H7 (cell line): ENCODE measurements around the gene CDCP1. TPM values are rescaled to one million over a fixed set of nuclear protein-coding genes. Genes with fewer than 3 reads are reported as not detected.

ENCODE experiments used
- DNase-seq: peaks from one replicate; pipeline ENCODE4 v3.0.0; 2012
- H3K27me3 ChIP-seq: 2 replicates; pipeline ENCODE4 v1.6.0; 2011; ENCODE audit warnings: mild to moderate bottlenecking, low read length; ENCODE audit not compliant: control insufficient read depth, insufficient read depth
- H3K36me3 ChIP-seq: replicated peaks from 2 replicates; pipeline ENCODE4 v1.5.1; 2011; ENCODE audit warnings: low read length; ENCODE audit not compliant: control insufficient read depth, insufficient read depth
- H3K4me3 ChIP-seq: 2 replicates; pipeline ENCODE4 v1.5.1; 2011; ENCODE audit warnings: low read depth, mild to moderate bottlenecking, control low read depth, low read length, moderate library complexity; ENCODE audit not compliant: insufficient read depth
- total RNA-seq: library from RNA; depleted of rRNA; stranded (reverse); fragments of >200 nt; shearing (Covaris generic); gene quantifications from 2 replicates; pipeline ENCODE4 v1.2.3, GENCODE V29; 2014; rRNA removed

CDCP1 gene, protein sequence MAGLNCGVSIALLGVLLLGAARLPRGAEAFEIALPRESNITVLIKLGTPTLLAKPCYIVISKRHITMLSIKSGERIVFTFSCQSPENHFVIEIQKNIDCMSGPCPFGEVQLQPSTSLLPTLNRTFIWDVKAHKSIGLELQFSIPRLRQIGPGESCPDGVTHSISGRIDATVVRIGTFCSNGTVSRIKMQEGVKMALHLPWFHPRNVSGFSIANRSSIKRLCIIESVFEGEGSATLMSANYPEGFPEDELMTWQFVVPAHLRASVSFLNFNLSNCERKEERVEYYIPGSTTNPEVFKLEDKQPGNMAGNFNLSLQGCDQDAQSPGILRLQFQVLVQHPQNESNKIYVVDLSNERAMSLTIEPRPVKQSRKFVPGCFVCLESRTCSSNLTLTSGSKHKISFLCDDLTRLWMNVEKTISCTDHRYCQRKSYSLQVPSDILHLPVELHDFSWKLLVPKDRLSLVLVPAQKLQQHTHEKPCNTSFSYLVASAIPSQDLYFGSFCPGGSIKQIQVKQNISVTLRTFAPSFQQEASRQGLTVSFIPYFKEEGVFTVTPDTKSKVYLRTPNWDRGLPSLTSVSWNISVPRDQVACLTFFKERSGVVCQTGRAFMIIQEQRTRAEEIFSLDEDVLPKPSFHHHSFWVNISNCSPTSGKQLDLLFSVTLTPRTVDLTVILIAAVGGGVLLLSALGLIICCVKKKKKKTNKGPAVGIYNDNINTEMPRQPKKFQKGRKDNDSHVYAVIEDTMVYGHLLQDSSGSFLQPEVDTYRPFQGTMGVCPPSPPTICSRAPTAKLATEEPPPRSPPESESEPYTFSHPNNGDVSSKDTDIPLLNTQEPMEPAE
- total RNA-seq, result 1.5 and 2.2 TPM in 2 replicates

DNA sequence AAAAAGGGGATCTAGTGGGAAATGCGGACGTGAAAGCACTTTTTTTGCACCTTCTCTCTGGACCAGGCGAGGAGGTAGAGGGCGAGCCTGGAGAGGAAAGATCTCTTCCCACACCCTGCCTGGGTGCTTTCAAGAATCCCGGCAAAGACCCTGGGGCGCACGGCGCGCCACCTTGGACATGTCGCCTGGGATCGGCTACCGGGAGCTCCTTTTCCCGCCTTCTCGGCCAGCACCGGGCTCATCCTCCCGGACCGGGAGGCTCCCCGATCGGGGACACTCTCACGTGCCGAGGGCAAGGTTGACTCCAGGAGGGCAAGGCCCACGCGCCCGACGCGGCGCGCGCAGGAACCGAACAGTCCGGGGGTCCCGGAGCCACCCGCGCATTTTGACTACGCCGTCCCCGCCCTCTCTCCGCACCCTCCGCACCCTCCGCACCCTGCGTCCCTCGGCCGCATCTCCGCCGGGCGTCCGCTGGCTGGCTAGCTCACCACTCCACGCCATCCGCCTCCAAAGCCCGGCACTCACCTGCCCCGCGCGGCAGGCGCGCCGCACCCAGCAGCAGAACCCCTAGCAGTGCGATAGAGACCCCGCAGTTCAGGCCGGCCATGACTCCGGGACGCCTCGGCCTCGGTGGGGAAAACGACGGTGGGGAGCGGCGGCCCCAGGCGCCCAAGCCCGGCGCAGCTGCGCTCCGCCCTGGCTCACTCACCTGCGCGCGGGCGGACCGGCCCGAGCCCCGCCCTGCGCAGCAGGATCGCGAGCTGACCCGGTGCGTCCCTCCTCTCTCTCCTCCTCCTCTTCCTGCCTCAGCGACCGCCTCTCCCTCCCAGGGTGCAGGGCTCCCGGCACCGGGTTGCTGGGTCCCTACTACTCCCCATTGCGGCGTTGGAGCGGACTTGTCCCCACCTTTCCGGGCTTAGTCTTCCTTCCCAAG lies at the start of gene CDCP1:
Gene CDCP1 (minus strand): TSS at position 698 of the 934 bp plus-strand sequence. CDS start 91 bp downstream, at position 607.
- H3K4me3 ChIP-seq, result peak within 1 kb of the TSS; percentile 73
- DNase-seq, result peak; percentile 91

DNA sequence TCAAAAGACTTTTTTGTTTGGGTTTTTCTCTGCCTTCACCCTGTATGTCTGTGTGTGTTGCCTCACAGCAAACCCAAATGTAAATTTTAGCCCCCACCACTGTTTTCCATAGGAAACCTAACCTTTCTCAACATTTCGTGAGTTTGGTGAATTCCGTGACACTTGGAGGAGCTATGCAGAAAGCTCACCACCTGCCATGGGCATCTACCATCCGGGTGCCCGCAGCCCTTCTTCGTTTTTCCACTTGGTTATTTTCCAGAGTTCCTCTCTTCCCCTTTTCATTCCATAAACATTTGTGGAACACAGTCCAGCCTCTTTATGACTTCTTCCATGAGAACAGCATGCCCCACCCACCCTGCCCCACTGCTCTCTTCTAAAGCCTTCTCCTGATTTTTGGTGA lies 48.6 kb upstream of the CDCP1 start:
- no peaks in the 10 kb centered on the region for H3K36me3 ChIP-seq
- H3K27me3 ChIP-seq, result no peaks in the 10 kb centered on the region
- no peak for DNase-seq
- H3K4me3 ChIP-seq, result no peak overlapping the region

More for the DNA sequence above, at the start of gene CDCP1:
- H3K27me3 ChIP-seq, result peaks cover 40% of the 10 kb centered on the region
- H3K36me3 ChIP-seq, result no peaks in the 10 kb centered on the region

DNA sequence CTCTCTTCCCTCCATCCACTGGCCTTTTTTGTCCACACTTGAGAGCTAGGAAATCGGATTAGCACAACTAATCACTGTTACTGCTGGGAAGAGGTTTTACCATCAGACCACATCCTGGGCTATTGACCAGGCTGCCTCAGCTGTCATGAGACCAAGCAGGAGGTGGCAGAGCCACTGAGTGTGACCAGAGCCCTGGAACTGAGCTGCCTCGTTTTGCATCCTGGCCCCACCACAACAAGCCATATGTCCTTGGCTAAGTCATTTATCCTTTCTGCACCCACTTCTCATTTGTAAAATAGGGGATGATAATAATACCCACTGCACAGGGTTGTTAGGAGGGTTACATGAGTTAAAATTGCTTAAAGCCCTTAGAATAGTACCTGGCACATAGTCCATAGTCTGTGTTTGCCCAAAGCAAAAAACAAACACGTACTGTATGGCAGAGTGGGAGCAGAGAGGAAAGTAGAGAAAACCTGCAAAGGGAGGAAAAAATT lies 45.8 kb upstream of the CDCP1 start:
- no peaks in the 10 kb centered on the region for H3K27me3 ChIP-seq
- DNase-seq, result no peak
- H3K36me3 ChIP-seq, result no peaks in the 10 kb centered on the region
- no peak overlapping the region for H3K4me3 ChIP-seq

DNA sequence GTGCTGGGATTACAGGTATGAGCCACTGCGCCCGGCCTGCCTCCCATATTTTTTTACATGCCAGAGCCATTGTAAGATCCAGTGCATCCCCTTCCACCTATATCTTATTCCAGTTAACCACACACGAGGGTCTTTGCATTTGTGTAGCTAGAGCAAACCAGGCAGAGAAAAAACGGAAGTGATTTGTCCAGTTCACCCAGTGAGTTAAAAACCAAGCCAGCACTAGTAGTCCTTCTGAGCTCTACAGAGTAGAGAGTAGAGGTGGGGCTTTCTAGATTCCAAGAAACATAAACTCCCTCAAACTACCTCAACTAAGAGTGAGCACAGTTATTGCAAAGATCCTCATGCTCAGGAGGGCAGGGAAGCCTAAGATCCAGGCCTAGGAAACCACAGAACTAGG lies 45.2 kb upstream of the CDCP1 start:
- no peak for DNase-seq

DNA sequence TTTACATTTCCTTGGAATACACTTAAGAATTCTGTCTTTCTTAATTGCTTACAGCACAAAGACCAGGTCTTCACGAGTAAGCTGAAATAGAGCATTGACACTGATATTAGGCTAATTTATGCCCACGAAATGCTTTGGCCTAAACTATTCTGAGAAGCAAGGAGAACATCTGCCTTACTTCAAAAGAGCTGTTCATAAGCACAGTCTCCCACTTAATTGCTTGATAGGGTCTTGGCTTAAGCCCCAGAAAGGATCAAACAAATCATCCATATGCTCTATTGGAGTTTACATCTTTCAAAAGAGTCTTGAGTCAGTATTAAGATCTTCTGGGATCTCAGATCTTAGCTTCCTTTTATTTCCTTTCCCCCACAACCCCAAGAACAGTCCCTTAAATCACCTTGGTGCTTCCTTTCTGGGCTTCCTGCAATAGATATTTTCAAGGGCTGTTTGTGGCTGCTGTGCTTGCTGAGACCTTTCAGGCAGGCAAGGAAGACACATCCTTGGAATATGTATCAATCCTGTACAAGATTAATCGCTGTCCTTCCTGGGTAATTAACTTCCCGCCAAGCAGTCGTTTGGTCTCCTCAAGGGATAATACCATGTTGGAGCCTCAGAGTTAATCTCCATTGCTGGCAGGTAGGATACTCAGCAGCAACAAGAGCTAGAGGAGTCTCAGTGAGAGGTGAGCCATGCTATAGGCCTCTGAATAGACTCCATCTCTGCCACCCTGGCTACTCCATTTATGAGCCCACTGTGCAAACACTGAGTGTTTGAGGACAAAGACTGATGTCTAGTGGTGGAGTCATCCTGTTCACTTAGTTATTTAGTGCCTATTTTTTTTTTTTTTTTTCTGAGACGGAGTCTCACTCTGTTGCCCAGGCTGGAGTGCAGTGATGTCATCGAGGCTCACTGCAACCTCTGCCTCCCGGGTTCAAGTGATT lies 42.8 kb upstream of the CDCP1 start:
- Histone ChIP-seq H3K36me3 (no peaks in the 10 kb centered on the region), H3K4me3 (no peak overlapping the region), H3K27me3 (0 out of 2 replicates have a peak, but pooled peaks cover 1% of the 10 kb centered on the region)
- DNase-seq, result no peak

More for the DNA sequence above, 45.2 kb upstream of the CDCP1 start:
- no peaks in the 10 kb centered on the region for H3K36me3 ChIP-seq
- H3K27me3 ChIP-seq, result no peaks in the 10 kb centered on the region
- no peak overlapping the region for H3K4me3 ChIP-seq

DNA sequence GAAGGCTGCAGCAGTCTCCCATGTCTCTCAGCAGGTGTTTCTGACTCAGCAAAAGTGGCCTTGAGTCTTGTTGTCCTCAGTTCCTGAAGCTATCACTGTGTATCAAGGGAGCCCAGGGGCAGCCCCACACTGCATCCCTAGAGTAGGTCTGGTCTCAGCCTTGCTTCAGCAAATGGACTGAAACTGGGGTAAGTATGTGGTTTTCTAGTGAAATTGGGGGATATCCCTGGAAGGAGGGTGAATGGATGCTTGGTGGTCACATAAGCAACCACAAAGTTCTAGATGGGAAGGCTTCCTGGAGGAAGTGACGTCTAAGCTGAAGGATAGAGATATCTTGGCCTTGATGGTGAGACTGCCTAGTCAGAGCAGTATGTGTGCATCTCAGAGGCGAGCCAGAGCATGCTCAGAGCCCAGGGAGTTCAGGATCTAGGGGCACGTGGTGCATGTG lies 41.5 kb upstream of the CDCP1 start:
- 0 out of 2 replicates have a peak, but pooled peaks cover 1% of the 10 kb centered on the region for H3K27me3 ChIP-seq
- no peaks in the 10 kb centered on the region for H3K36me3 ChIP-seq
- H3K4me3 ChIP-seq, result no peak overlapping the region
- DNase-seq, result no peak

DNA sequence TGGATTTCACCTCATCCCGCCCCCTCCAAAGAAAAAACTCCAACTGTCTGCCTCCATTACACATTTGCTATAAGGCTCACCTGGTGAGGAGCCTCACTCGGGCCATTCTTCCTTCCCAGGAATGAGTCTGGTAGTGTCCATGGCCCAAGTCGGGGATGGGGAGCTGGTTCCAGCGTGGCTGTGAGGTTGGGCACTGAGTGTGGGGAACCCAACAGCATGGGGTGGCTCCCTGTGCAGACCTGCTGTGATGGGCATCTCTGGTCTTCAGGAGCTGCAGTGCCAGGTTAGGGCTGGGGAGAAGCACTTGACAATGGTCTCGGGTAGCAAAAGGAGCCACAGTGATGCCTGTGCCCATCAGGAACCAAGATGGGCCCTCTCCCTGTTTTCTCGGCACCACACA lies 40.7 kb upstream of the CDCP1 start:
- DNase-seq, result no peak
- Histone ChIP-seq H3K4me3 (no peak overlapping the region), H3K36me3 (no peaks in the 10 kb centered on the region), H3K27me3 (0 out of 2 replicates have a peak, but pooled peaks cover 1% of the 10 kb centered on the region)

DNA sequence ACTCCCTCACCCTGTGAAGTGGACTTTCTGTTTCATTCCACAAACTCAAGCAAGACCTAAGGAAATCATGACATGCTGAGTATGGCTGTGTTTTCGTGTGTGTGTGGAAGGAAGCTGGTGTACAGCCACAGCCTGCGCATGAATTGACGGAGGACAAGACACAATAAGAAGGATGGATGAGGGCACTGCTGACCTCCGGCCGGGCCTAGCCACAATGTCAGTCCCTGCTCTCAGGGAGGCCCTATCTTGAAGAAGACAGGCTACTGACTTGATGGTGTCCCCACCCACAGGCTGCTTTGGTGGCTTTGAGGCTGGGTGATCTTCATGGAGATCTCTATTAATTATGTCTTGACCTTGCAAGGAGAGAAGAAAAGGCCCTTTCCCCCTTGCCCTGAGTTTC lies 39.3 kb upstream of the CDCP1 start:
- no peaks in the 10 kb centered on the region for H3K36me3 ChIP-seq
- H3K4me3 ChIP-seq, result no peak overlapping the region
- 0 out of 2 replicates have a peak, but pooled peaks cover 1% of the 10 kb centered on the region for H3K27me3 ChIP-seq

DNA sequence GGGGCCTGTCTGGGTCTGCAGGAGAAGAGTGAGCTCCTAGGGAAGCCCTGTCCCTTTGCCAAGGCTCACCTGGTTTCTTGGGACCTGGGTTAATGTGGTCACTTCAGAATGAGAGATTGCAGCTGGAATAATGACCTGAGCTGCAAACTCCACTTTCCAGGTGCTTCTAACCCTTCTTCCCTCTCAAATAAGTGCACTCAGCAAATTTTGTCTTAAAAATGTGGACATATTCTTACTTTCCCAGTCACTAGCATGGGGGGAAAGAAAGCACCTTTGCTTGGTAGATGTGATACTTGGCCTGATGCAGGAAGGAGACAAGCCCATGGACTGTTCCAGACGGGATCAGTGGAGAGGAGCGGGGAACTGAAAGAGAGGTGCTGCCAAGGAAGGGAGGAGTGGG lies 38.9 kb upstream of the CDCP1 start:
- no peaks in the 10 kb centered on the region for H3K36me3 ChIP-seq
- 0 out of 2 replicates have a peak, but pooled peaks cover 1% of the 10 kb centered on the region for H3K27me3 ChIP-seq
- no peak for DNase-seq
- no peak overlapping the region for H3K4me3 ChIP-seq

More for the DNA sequence above, 39.3 kb upstream of the CDCP1 start:
- no peak for DNase-seq

DNA sequence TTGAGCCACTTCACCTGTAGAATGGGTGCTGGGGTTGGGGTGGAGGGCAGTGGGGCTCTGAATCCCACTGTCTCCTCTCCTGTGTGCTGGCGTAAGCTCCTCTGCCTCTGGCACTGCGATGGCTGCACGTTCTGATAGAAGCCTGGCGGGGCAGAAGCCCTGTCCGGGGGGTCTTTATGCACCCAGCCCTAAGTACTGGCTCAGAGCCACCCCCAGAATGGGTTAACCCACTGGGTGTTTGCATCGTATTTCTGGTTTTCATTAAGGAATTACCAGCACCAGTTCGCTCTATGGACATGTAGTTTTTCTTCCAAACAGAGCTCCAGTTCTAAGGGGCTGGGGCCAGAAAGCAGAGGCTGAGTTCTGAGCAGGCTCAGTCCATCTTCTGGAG lies 37.7 kb upstream of the CDCP1 start:
- DNase-seq, result no peak
- no peak overlapping the region for H3K4me3 ChIP-seq
- peaks cover 1% of the 10 kb centered on the region; the same call in 1 of the 2 replicates for H3K27me3 ChIP-seq
- H3K36me3 ChIP-seq, result no peaks in the 10 kb centered on the region

DNA sequence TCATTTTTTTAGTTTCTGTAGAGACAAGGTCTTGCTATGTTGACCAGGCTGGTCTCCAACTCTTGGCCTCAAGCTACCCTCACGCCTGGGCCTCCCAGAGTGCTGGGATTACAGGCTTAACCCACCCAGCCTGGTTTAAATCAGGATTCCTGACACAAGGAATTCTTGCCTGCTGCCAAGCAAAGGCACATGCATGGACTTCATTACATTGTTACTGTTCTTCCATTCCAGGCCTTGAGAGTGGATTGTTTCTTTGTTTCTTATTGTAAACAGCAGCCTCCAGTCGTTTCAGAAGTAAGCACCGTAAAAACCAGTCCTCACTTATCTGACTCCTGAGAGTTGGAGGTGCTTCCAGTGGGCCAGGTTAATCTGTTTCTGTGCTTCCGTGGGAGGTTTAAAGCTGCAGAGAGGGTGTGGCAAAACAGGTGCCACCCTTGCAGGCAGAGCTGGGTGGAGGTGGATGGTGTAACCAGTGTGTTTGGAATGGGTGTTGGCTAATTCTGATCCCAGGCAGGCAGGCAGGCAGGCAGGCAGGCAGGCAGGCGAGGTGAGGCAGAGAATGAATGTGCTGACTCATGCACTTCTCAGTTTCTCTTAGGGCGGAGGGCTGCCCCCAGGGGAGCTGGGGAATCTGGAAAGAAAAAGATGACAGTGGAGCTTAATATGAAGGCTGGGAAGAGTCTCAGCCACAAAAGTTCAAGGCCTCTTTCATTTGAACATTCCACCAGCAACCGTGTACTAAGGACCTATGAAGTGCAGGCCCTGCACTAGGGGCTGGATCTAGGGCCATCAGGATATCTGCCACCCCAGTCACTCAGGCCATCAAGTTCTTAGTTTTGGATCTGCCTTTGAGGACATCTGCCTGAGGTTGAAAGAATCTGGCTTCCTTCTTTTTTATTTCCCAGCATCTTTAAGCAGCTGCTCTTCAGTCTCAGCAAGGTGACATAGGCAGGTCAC lies 37.0 kb upstream of the CDCP1 start:
- peaks cover 1% of the 10 kb centered on the region; the same call in 1 of the 2 replicates for H3K27me3 ChIP-seq
- H3K36me3 ChIP-seq, result no peaks in the 10 kb centered on the region
- DNase-seq, result peak; percentile 69
- H3K4me3 ChIP-seq, result no peak overlapping the region

DNA sequence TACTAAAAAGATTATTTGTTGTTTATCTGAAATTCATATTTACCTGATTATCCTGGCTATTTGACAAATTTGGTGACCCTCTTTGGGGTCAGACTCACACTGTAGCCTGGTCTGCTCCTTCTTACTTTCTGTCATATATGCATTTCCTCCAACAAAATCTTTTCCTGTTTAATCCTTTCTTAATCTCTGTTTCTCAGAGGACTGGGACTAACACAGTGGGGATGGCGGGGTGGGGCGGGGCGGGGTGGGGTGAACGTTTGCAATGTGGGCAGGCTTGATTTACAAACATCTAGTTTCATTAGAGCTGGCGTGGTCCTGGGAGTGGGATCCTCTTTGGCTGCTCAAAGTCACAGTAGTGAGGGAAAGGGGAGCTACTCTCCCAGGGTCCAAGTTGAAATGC lies 35.3 kb upstream of the CDCP1 start:
- no peak overlapping the region for H3K4me3 ChIP-seq
- DNase-seq, result no peak
- H3K36me3 ChIP-seq, result no peaks in the 10 kb centered on the region
- H3K27me3 ChIP-seq, result peaks cover 1% of the 10 kb centered on the region; the same call in 1 of the 2 replicates
